ENCODE results near the gene CPNE5. TPM values are rescaled to one million over a fixed set of nuclear protein-coding genes. Genes with fewer than 3 reads are reported as not detected.
A peak's percentile ranks its signal among the peaks of the same experiment; 100 is the strongest.

CPNE5 gene
- total RNA-seq, 1 donor from 2014 or later = 0.54 TPM

GRCh38 chr6:36755435-36756348 lies 83.6 kb downstream of the CPNE5 start:
- peak overlapping the region; percentile 88 for H3K27ac Mint-ChIP-seq
- peaks cover 4% of the 10 kb centered on the region for H3K36me3 Mint-ChIP-seq (ENCODE audit: low read depth)
- H3K4me1 Mint-ChIP-seq (ENCODE audit: low read depth) = peaks cover 84% of the 10 kb centered on the region
- H3K27me3 Mint-ChIP-seq (ENCODE audit: insufficient read depth) = no peaks in the 10 kb centered on the region
- intact Hi-C loops (cut with micrococcal nuclease) = loop anchor here (1.0 to 5.0 kb wide), 12 partner anchors 14 to 452 kb away; partner anchors contain the start of genes KCTD20, PIM1, PXT1 and STK38
- H3K4me3 Mint-ChIP-seq = peak overlapping the region; percentile 76
- H3K9me3 Mint-ChIP-seq = no peaks in the 10 kb centered on the region
- peak; percentile 81 for DNase-seq (ENCODE audit: low spot score)

- peaks cover 87% of the 10 kb centered on the region for H3K4me1 Mint-ChIP-seq (ENCODE audit: low read depth)
- H3K36me3 Mint-ChIP-seq (ENCODE audit: low read depth) = peaks cover 4% of the 10 kb centered on the region
- DNase-seq (ENCODE audit: low spot score) = no peak
- H3K27ac Mint-ChIP-seq = peak overlapping the region; percentile 88
- no peaks in the 10 kb centered on the region for H3K27me3 Mint-ChIP-seq (ENCODE audit: insufficient read depth)
- H3K9me3 Mint-ChIP-seq = peaks cover 4% of the 10 kb centered on the region
- intact Hi-C loops (cut with micrococcal nuclease) = loop anchor here (1.0 to 5.0 kb wide), 12 partner anchors 14 to 452 kb away; partner anchors contain the start of genes KCTD20, PIM1, PXT1 and STK38
- H3K4me3 Mint-ChIP-seq = peak overlapping the region; percentile 76
Measured at GRCh38 chr6:36754582-36755434, 84.4 kb downstream of the CPNE5 start.

- H3K27me3 Mint-ChIP-seq (ENCODE audit: insufficient read depth) = no peaks in the 10 kb centered on the region
- H3K9me3 Mint-ChIP-seq = peaks cover 13% of the 10 kb centered on the region
- no peak overlapping the region for H3K4me3 Mint-ChIP-seq
- no peak for DNase-seq (ENCODE audit: low spot score)
- intact Hi-C loops (cut with micrococcal nuclease) = no loop called here
- H3K36me3 Mint-ChIP-seq (ENCODE audit: low read depth) = peaks cover 8% of the 10 kb centered on the region
- H3K4me1 Mint-ChIP-seq (ENCODE audit: low read depth) = peaks cover 80% of the 10 kb centered on the region
- H3K27ac Mint-ChIP-seq = peak overlapping the region; percentile 82
Measured at GRCh38 chr6:36753671-36754405, 85.4 kb downstream of the CPNE5 start.

GRCh38 chr6:36752886-36753506 lies 86.2 kb downstream of the CPNE5 start:
- H3K27me3 Mint-ChIP-seq (ENCODE audit: insufficient read depth) = no peaks in the 10 kb centered on the region
- no peak overlapping the region for H3K4me3 Mint-ChIP-seq
- H3K4me1 Mint-ChIP-seq (ENCODE audit: low read depth) = peaks cover 74% of the 10 kb centered on the region
- H3K36me3 Mint-ChIP-seq (ENCODE audit: low read depth) = peaks cover 8% of the 10 kb centered on the region
- peak overlapping the region; percentile 61 for H3K27ac Mint-ChIP-seq
- intact Hi-C loops (cut with micrococcal nuclease) = no loop called here
- H3K9me3 Mint-ChIP-seq = peaks cover 19% of the 10 kb centered on the region
- DNase-seq (ENCODE audit: low spot score) = no peak

DNA sequence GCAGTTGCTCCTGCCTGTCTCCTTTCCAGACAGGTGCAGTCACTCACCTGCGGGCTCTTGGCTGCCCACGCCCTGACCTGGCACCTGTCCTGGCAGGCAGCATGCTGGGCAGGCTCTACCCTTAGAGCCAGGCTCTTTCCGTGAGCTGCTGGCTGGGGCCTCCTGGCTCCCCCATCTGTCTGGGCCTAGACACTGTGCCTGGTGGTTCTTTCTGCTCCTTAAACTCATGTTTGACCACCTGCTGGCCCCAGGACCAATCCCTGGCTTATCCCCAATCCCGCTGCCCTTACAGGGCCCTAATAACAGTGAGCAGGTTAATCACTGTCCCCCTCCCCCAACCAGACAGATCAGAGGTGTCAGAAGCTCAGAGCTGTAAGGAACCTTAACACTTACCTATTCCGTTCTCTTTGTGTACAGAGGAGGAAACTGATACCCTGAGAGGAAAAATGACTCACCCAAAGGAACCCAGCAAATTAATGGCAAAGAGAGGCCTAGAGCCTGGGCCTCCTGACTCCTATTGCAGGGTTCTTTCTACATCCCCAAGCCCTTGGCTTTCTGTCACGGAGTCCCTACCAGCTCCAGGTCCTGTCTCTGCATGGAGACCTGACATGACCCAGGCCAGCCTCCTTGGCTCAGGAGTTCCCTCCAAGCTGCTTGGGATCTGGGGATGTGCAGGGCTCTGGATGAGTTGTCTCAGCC lies 86.9 kb downstream of the CPNE5 start:
- Mint-ChIP-seq H3K9me3 (peaks cover 19% of the 10 kb centered on the region), H3K27ac (peak overlapping the region; percentile 84), H3K4me1 (ENCODE audit: low read depth) (peaks cover 69% of the 10 kb centered on the region), H3K36me3 (ENCODE audit: low read depth) (peaks cover 8% of the 10 kb centered on the region), H3K4me3 (peak overlapping the region; percentile 37), H3K27me3 (ENCODE audit: insufficient read depth) (no peaks in the 10 kb centered on the region)
- DNase-seq (ENCODE audit: low spot score) = no peak
- intact Hi-C loops (cut with micrococcal nuclease) = no loop called here

DNA sequence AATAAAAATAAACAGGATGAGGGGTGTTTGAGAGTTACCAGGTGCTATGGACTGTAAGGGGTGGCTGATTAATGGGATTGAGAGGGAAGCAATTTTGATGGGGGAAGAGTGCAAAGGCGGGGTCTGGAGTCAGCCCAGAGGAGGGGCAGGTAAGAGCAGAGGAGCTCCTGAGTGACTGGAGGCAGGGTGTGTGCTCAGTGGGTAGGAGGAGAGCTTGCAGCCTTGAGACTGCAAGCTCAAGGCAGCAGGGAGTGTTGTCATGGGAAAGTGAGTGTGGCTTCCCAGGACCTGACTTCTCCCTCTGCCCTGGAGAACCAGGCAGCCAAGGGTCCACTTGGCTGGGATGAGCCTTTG lies 87.4 kb downstream of the CPNE5 start:
- Mint-ChIP-seq H3K9me3 (peaks cover 19% of the 10 kb centered on the region), H3K36me3 (ENCODE audit: low read depth) (peaks cover 8% of the 10 kb centered on the region), H3K4me3 (no peak overlapping the region), H3K27ac (peak overlapping the region; percentile 61), H3K4me1 (ENCODE audit: low read depth) (peaks cover 64% of the 10 kb centered on the region), H3K27me3 (ENCODE audit: insufficient read depth) (no peaks in the 10 kb centered on the region)
- intact Hi-C loops (cut with micrococcal nuclease) = no loop called here
- DNase-seq (ENCODE audit: low spot score) = no peak

DNA sequence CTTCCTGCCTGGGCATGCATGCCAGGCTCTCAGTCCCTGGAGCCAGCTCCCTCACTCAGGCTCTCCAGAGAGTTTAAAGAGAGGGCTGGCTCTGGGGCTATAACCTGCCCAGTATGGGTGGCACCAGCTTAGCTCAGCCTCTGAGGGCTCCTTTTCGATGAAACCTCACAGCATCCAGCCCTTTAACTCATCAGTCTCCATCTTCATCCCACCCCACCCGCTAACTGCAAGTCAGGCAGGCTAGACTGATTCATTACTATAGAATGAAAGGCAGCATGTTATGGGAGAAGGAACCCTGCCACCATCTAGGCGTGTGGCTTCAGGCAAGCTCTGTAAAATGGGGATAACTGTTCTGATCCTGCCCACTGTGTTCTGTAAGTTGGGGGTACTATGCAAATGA lies 88.2 kb downstream of the CPNE5 start:
- Mint-ChIP-seq H3K27ac (peak overlapping the region; percentile 70), H3K36me3 (ENCODE audit: low read depth) (peaks cover 8% of the 10 kb centered on the region), H3K4me1 (ENCODE audit: low read depth) (peaks cover 57% of the 10 kb centered on the region), H3K27me3 (ENCODE audit: insufficient read depth) (no peaks in the 10 kb centered on the region), H3K9me3 (peaks cover 19% of the 10 kb centered on the region), H3K4me3 (no peak overlapping the region)
- intact Hi-C loops (cut with micrococcal nuclease) = no loop called here
- no peak for DNase-seq (ENCODE audit: low spot score)

- Mint-ChIP-seq H3K9me3 (peaks cover 19% of the 10 kb centered on the region), H3K4me1 (ENCODE audit: low read depth) (peaks cover 46% of the 10 kb centered on the region), H3K27me3 (ENCODE audit: insufficient read depth) (no peaks in the 10 kb centered on the region), H3K4me3 (no peak overlapping the region), H3K27ac (no peak overlapping the region), H3K36me3 (ENCODE audit: low read depth) (peaks cover 4% of the 10 kb centered on the region)
- intact Hi-C loops (cut with micrococcal nuclease) = no loop called here
- no peak for DNase-seq (ENCODE audit: low spot score)
Measured at GRCh38 chr6:36749829-36750489, 89.3 kb downstream of the CPNE5 start.

DNA sequence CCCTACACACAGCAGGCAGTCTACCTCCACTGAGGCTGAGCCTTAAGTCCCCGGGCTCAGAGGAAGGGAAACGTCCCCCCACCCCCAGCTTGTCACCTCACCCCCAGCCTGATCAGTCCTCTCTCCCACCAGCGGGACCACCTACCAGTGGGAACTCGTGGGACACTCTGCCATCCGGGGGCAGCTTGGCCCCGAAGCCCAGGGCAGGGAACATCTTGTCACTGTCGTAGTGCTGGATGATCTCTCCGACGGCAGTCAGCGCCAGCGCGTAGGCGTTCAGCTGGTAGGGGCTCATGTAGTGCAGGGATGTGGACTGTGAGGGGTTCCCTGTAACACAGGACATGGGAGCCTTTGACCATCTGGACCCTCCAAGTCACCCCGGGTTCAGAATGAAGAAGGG lies 93.0 kb downstream of the CPNE5 start:
- H3K4me3 Mint-ChIP-seq = no peak overlapping the region
- intact Hi-C loops (cut with micrococcal nuclease) = no loop called here
- H3K36me3 Mint-ChIP-seq (ENCODE audit: low read depth) = peaks cover 4% of the 10 kb centered on the region
- no peak for DNase-seq (ENCODE audit: low spot score)
- no peak overlapping the region for H3K27ac Mint-ChIP-seq
- H3K4me1 Mint-ChIP-seq (ENCODE audit: low read depth) = peaks cover 31% of the 10 kb centered on the region
- H3K27me3 Mint-ChIP-seq (ENCODE audit: insufficient read depth) = no peaks in the 10 kb centered on the region
- peaks cover 19% of the 10 kb centered on the region for H3K9me3 Mint-ChIP-seq

GRCh38 chr6:36745836-36746235 lies 93.4 kb downstream of the CPNE5 start:
- DNase-seq (ENCODE audit: low spot score) = no peak
- no peak overlapping the region for H3K27ac Mint-ChIP-seq
- H3K9me3 Mint-ChIP-seq = peaks cover 19% of the 10 kb centered on the region
- H3K36me3 Mint-ChIP-seq (ENCODE audit: low read depth) = peaks cover 4% of the 10 kb centered on the region
- peaks cover 27% of the 10 kb centered on the region for H3K4me1 Mint-ChIP-seq (ENCODE audit: low read depth)
- no peaks in the 10 kb centered on the region for H3K27me3 Mint-ChIP-seq (ENCODE audit: insufficient read depth)
- intact Hi-C loops (cut with micrococcal nuclease) = no loop called here
- H3K4me3 Mint-ChIP-seq = no peak overlapping the region

DNA sequence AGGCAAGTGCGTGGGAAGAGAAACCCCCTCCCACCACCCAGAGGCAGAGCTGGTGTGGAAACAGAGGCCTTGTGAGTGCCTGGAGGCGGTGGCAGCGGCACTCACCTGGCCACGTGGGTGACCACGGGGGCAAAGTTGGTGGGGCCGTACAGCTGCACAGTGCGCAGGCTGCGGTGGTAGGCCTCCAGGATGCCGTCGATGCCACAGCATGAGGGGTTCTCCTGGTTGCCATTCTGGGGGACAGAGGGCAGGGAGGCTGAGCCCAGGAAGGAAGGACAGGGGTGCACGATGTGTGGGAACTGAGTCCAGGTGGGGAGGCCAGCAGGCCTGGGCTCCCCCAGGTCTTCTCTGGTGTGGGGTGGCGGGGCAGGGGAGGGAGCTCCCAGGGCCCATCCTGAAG lies 94.0 kb downstream of the CPNE5 start:
- no peak for DNase-seq (ENCODE audit: low spot score)
- no peaks in the 10 kb centered on the region for H3K27me3 Mint-ChIP-seq (ENCODE audit: insufficient read depth)
- H3K4me1 Mint-ChIP-seq (ENCODE audit: low read depth) = peaks cover 26% of the 10 kb centered on the region
- H3K9me3 Mint-ChIP-seq = peaks cover 19% of the 10 kb centered on the region
- H3K4me3 Mint-ChIP-seq = no peak overlapping the region
- H3K27ac Mint-ChIP-seq = no peak overlapping the region
- intact Hi-C loops (cut with micrococcal nuclease) = no loop called here
- peaks cover 4% of the 10 kb centered on the region for H3K36me3 Mint-ChIP-seq (ENCODE audit: low read depth)
